Activated T-cell treated with anti-CD3 and anti-CD28 coated beads, Interleukin-2, amount 50 U/mL, for 4 hours (primary cell): ENCODE results near the gene SDE2. TPM values are rescaled to one million over a fixed set of nuclear protein-coding genes. Genes with fewer than 3 reads are reported as not detected.
"Not testable (repeated sequence)": the region's sequence is repeated elsewhere in the genome, so short reads cannot be mapped to it uniquely, and the experiment has no call there.

Experiments used
- ATAC-seq, 2 donors: fragments of 200-7000 bp; cut with Tn5 transposase; one replicate each; pipeline ENCODE4 v1.10.0; 2021
- DNase-seq: peaks from one replicate; pipeline ENCODE4 v3.0.0-alpha.2; 2020
- H3K27me3 Mint-ChIP-seq: one replicate; pipeline ENCODE4 v1.8.0; 2021; ENCODE audit warnings: low read depth, mixed read lengths
- H3K36me3 Mint-ChIP-seq: one replicate; pipeline ENCODE4 v1.8.0; 2022; ENCODE audit warnings: mixed read lengths; ENCODE audit not compliant: insufficient read depth
- H3K4me1 Mint-ChIP-seq: one replicate; pipeline ENCODE4 v1.8.0; 2021; ENCODE audit warnings: low read depth, mixed read lengths
- H3K4me3 Mint-ChIP-seq: one replicate; pipeline ENCODE4 v1.8.0; 2021; ENCODE audit warnings: mild to moderate bottlenecking, moderate library complexity, mixed read lengths
- H3K9me3 Mint-ChIP-seq: one replicate; pipeline ENCODE4 v1.8.0; 2021; ENCODE audit warnings: mixed read lengths
- total RNA-seq, 3 donors: library from RNA; stranded (reverse); gene quantifications; one replicate each; pipeline ENCODE4 v1.2.1, GENCODE V29; 2021

SDE2 gene
- total RNA-seq, 3 donors from 2014 or later: 27.3 to 28.8 (median 28.5) TPM

DNA sequence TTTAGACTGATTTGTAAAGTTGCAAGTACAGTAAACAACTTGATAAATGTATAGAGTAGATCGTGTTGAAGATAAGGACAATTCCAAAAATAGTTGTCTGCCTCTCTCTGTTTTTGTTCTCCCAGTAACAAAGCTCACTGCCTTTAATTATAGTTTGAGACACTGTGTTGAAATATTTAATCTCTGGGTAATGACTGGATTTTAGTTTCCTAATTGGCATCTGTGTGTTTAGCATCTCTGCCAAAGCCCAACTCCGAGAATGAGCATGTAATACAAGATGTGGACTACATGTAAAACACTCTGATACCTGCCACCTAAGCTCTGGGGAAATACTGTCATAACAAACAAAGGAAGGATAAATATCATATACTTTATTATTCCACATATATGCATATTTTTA is 27.7 kb upstream of the SDE2 start:
- Mint-ChIP-seq H3K4me3 (no peak overlapping the region), H3K36me3 (no peaks in the 10 kb centered on the region), H3K9me3 (no peaks in the 10 kb centered on the region), H3K4me1 (peaks cover 2% of the 10 kb centered on the region), H3K27me3 (no peaks in the 10 kb centered on the region)
- ATAC-seq: no peak
- DNase-seq: no peak

- Mint-ChIP-seq H3K9me3 (no peaks in the 10 kb centered on the region), H3K27me3 (peaks cover 3% of the 10 kb centered on the region), H3K4me3 (no peak overlapping the region), H3K4me1 (peaks cover 2% of the 10 kb centered on the region), H3K36me3 (no peaks in the 10 kb centered on the region)
- no peak for DNase-seq
- no peak for ATAC-seq
Measured at GRCh38 chr1:226023735-226024134, 24.6 kb upstream of the SDE2 start.

DNA sequence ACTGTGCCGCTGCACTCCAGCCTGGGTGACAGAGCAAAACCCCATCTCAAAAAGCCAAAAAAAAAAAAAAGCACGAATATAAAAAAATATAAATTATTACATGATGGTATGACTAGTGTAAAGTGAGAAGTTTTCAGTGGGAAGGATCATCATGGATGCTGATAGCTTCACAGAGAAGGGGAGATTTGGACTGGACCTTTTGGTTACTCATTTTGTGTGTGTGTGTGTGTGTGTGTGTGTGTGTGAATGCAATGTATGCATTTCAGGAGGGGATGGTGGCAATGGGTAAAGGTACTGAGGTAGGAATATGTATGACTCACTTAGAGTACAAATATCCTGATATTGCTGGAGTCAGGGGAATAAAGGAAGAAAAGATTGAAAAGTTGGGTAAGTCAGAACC is 22.7 kb upstream of the SDE2 start:
- no peak overlapping the region for H3K4me3 Mint-ChIP-seq
- no peaks in the 10 kb centered on the region for H3K36me3 Mint-ChIP-seq

GRCh38 chr1:226021401-226021800 is 22.3 kb upstream of the SDE2 start:
- H3K27me3 Mint-ChIP-seq: peaks cover 3% of the 10 kb centered on the region
- ATAC-seq (no peak), DNase-seq (no peak)
- H3K4me1 Mint-ChIP-seq: no peaks in the 10 kb centered on the region
- H3K9me3 Mint-ChIP-seq: no peaks in the 10 kb centered on the region
- H3K36me3 Mint-ChIP-seq: no peaks in the 10 kb centered on the region
- no peak overlapping the region for H3K4me3 Mint-ChIP-seq

More for the DNA sequence above, 22.7 kb upstream of the SDE2 start:
- Mint-ChIP-seq H3K27me3 (peaks cover 3% of the 10 kb centered on the region), H3K9me3 (no peaks in the 10 kb centered on the region), H3K4me1 (peaks cover under 1% of the 10 kb centered on the region)
- ATAC-seq (no peak), DNase-seq (no peak)

- Mint-ChIP-seq H3K9me3 (no peaks in the 10 kb centered on the region), H3K27me3 (peaks cover 3% of the 10 kb centered on the region), H3K4me1 (no peaks in the 10 kb centered on the region), H3K36me3 (no peaks in the 10 kb centered on the region), H3K4me3 (no peak overlapping the region)
- ATAC-seq: no peak
- DNase-seq: no peak
Measured at GRCh38 chr1:226019572-226019971, 20.4 kb upstream of the SDE2 start.

DNA sequence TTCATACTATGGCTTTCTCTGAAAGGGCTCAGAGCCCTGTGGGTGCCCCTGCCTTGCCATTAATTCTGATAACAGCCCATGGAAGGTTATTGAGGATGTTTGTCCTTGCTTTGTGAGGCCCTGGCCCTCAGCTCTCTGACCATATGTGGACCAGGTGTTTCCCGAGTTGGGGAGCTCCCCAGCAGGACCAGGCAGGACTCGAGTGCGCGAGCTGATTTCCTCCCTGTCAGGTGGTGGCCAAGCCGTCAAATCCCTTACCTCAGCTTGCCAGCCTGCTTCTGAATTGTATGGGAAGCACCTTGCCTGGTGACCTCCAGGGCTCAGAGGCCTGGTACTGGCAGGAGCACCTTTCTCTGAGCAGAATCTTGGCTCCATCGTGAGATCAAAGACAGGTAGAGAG is 17.9 kb upstream of the SDE2 start:
- Mint-ChIP-seq H3K36me3 (no peaks in the 10 kb centered on the region), H3K27me3 (peaks cover 3% of the 10 kb centered on the region), H3K9me3 (no peaks in the 10 kb centered on the region), H3K4me3 (no peak overlapping the region), H3K4me1 (no peaks in the 10 kb centered on the region)
- ATAC-seq (no peak), DNase-seq (no peak)

DNA sequence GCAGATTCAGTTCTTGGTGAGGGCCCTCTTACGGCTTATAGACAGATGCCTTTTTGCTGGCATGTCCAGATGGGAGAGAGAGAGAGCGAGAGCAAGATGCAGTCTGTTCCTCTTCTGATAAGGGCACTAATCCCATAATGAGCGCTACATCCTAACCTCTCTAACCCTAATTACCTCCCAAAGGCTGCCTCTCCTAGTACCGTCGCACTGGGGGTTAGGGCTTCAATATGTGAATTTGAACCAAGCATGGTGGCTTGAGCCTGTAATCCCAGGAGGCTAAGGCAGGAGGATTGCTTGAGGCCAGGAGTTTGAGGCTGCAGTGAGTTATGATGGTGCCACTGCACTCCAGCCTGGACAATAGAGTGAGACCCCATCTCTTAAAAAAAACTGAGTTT is 10.5 kb upstream of the SDE2 start:
- Mint-ChIP-seq H3K4me1 (peaks cover 4% of the 10 kb centered on the region), H3K9me3 (no peaks in the 10 kb centered on the region), H3K27me3 (no peaks in the 10 kb centered on the region), H3K4me3 (no peak overlapping the region), H3K36me3 (no peaks in the 10 kb centered on the region)
- DNase-seq: no peak
- no peak for ATAC-seq

GRCh38 chr1:226007126-226007892 is 8.2 kb upstream of the SDE2 start:
- not testable (repeated sequence) for ATAC-seq, DNase-seq, H3K9me3 Mint-ChIP-seq, H3K27me3 Mint-ChIP-seq, H3K36me3 Mint-ChIP-seq, H3K4me3 Mint-ChIP-seq
- H3K4me1 Mint-ChIP-seq: peaks cover 21% of the 10 kb centered on the region

DNA sequence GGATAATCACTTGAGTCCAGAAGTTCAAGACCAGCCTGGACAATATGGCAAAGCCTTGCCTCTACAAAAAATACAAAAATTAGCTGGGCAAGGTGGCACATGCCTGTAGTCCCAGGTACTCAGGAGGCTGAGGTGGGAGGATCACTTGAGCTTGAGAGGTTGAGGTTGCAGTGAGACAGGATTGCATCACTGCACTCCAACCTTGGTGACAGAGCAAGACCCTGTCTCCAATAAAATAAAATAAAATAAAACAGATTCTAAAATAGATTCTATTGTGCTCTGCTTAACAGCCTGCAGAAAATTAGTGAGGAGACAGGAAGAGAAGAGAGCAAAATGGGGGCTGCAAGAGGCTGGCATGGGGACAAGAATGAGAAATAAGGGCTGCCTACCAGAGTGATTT is 7.5 kb upstream of the SDE2 start:
- Mint-ChIP-seq H3K9me3 (no peaks in the 10 kb centered on the region), H3K4me1 (peaks cover 27% of the 10 kb centered on the region), H3K36me3 (no peaks in the 10 kb centered on the region), H3K4me3 (no peak overlapping the region), H3K27me3 (no peaks in the 10 kb centered on the region)
- DNase-seq (no peak), ATAC-seq (no peak)

DNA sequence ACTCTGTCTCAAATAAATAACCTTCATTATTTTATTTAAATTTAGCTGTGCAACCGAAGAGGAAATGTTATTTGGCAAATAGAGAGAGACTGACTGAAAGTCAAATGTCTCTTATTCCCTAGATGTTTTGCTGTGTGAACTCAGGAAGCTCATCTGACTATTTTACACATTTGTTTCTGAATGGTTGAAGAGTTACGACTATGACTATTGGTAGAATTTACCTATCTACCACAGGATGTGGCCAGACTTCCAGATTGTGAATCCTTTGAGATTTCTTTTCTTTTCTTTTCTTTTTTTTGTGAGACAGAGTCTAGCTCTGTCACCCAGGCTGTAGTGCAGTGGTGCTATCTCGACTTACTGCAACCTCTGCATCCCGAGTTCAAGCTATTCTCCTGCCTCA is 5.3 kb upstream of the SDE2 start:
- H3K27me3 Mint-ChIP-seq: no peaks in the 10 kb centered on the region
- ATAC-seq (no peak), DNase-seq (no peak)
- no peaks in the 10 kb centered on the region for H3K36me3 Mint-ChIP-seq
- H3K4me3 Mint-ChIP-seq: no peak overlapping the region
- H3K4me1 Mint-ChIP-seq: peaks cover 38% of the 10 kb centered on the region
- H3K9me3 Mint-ChIP-seq: no peaks in the 10 kb centered on the region

DNA sequence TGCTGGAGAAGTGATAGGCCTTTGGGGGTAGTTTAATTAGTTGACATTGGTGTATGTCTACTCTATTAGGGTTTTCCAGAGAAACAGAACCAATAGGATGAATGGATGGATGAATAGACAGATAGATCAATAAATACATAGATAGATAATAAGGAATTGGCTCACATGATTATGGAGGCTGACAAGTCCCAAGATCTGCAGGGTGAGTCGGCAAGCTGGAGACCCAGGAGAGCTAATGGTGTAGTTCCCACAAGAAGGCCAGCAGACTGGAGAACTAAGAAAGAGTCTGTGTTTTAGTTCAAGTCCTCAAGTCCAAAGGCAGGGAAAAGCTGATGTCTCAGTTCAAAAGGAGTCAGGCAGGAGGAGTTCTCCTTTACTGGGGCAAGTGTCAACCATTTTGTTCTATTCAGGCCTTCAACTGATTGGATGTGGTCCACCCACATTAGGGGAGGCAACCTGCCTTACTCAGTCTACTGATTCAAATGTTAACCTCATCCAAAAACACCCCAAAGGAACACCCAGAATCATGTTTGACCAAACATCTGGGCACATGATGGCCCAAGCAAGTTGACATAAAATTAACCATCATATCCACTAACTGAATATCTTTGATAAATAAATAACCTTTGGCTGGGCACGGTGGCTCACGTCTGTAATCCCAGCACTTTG is 4.5 kb upstream of the SDE2 start:
- peaks cover 41% of the 10 kb centered on the region for H3K4me1 Mint-ChIP-seq
- H3K27me3 Mint-ChIP-seq: no peaks in the 10 kb centered on the region
- H3K36me3 Mint-ChIP-seq: peaks cover 2% of the 10 kb centered on the region
- ATAC-seq (no peak), DNase-seq (no peak)
- H3K9me3 Mint-ChIP-seq: no peaks in the 10 kb centered on the region
- peak overlapping the region; percentile 23 for H3K4me3 Mint-ChIP-seq

DNA sequence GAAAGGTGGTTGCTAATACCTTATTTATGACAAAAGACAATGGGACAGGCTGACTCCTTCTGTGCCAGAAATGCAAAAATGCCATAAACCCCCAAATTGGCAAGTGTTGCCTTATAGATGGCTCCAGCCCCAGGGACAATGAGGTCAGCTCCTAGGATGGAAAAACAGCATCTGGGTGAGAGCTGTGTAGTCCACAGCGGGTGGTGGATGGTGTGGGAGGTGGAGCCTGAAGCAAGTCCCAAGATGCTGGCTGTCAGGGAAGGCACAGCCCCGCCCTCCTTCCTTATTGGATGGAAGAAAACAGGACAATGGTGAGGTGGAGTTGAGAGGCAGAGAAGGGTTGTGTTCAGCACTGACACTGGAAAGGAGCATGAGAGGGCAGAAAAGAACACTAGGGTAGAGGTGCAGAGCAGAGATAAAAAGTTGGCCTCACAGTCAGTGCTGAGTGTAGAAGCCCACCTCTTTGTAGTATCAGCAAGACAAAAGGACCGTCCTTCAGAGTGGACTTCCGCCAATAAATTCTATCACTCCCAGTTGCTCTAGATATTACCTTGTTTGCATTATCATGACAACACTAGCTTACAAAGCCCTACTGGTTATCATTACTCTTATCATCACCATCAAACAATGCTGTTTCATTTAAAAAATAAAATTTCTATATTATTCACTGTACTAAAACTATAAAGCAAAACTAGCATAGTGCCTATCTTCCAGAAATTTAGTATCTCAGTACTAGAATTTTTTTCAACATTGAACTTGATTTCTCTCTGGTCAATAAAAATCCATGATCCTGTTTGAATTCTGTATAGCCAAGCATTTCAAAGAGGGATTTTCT is 3.7 kb upstream of the SDE2 start:
- Mint-ChIP-seq H3K4me1 (peaks cover 47% of the 10 kb centered on the region), H3K27me3 (no peaks in the 10 kb centered on the region), H3K4me3 (peak overlapping the region; percentile 1), H3K36me3 (peaks cover 2% of the 10 kb centered on the region), H3K9me3 (no peaks in the 10 kb centered on the region)
- DNase-seq (no peak), ATAC-seq (no peak)

- ATAC-seq: no peak
- H3K9me3 Mint-ChIP-seq: no peaks in the 10 kb centered on the region
- peak overlapping the region; percentile 4 for H3K4me3 Mint-ChIP-seq
- no peaks in the 10 kb centered on the region for H3K27me3 Mint-ChIP-seq
- peak; percentile 40 for DNase-seq
- peaks cover 55% of the 10 kb centered on the region for H3K4me1 Mint-ChIP-seq
- H3K36me3 Mint-ChIP-seq: peaks cover 2% of the 10 kb centered on the region
Measured at GRCh38 chr1:226001963-226002666, 3.0 kb upstream of the SDE2 start.

DNA sequence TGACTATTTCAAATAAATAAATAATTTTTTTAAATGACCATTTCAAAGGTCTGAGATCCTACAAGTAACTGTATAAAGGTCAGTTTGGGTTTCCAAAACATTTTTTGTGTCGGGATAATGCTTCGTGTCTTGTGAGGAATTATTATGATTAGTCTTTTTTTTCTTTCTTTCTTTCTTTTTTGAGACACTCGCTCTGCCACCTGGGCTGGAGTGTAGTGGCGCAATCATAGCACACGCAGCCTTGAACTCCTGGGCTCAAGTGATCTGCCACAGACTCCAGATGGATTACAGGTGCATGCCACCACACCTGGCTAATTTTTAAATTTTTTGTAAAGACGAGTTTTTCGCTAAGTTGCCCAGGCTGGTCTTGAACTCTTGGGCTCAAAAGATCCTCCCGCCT is 1.9 kb upstream of the SDE2 start:
- H3K4me3 Mint-ChIP-seq: no peak overlapping the region
- DNase-seq: no peak

More for the DNA sequence above, 1.9 kb upstream of the SDE2 start:
- Mint-ChIP-seq H3K27me3 (no peaks in the 10 kb centered on the region), H3K36me3 (peaks cover 5% of the 10 kb centered on the region), H3K9me3 (no peaks in the 10 kb centered on the region), H3K4me1 (peaks cover 64% of the 10 kb centered on the region)
- ATAC-seq: no peak
